Right ventricle myocardium inferior (tissue), 1 donor: Measurements from ENCODE around the gene NKX6-2. TPM values are rescaled to one million over a fixed set of nuclear protein-coding genes. Genes with fewer than 3 reads are reported as not detected.

Experiments used
- total RNA-seq: library from RNA; stranded (reverse); fragmentation: NEBNext Ultra II Directional; extraction: Animal tissue kit (Norgen Biotek cat#: 25700); gene quantifications from one replicate; pipeline ENCODE4 v1.2.1, GENCODE V29; 2021
- donor health status: DM: no; HTN: yes; CAD: no; lungs with severe emphysema.

The NKX6-2 gene
- total RNA-seq, 1 donor from 2014 or later = not detected

Other genes starting within 250 kb of the NKX6-2 start
- 108 TPM for gene INPP5A, start 248.4 kb downstream of the NKX6-2 start, total RNA-seq
- 0.57 TPM for gene CFAP46, start 156.4 kb upstream of the NKX6-2 start, total RNA-seq